HUES64 (cell line): ENCODE measurements around the gene CFAP77.

Experiments used
- H3K27ac ChIP-seq: 2 replicates; pipeline ENCODE4 v1.7.0; 2013; ENCODE audit warnings: low read depth, low read length, inconsistent platforms
- H3K27me3 ChIP-seq: 2 replicates; pipeline ENCODE4 v1.6.1; 2013; ENCODE audit warnings: mild to moderate bottlenecking, low read length; ENCODE audit not compliant: insufficient read depth
- H3K36me3 ChIP-seq: 2 replicates; pipeline ENCODE4 v1.6.1; 2013; ENCODE audit warnings: mild to moderate bottlenecking, low read length; ENCODE audit not compliant: insufficient read depth
- H3K4me1 ChIP-seq: 2 replicates; pipeline ENCODE4 v1.6.1; 2013; ENCODE audit warnings: mild to moderate bottlenecking, low read length, moderate library complexity; ENCODE audit not compliant: insufficient read depth
- H3K4me3 ChIP-seq: 2 replicates; pipeline ENCODE4 v1.5.1; 2013; ENCODE audit warnings: mild to moderate bottlenecking, low read length, moderate library complexity
- H3K9ac ChIP-seq: 2 replicates; pipeline ENCODE4 v1.6.1; 2013; ENCODE audit warnings: mild to moderate bottlenecking, low read depth, low read length
- H3K9me3 ChIP-seq: 2 replicates; pipeline ENCODE4 v1.6.1; 2013; ENCODE audit warnings: low read depth, low read length; ENCODE audit not compliant: insufficient read depth
- WGBS: fragments of 150-250, 120-280 bp; methylation state at CpG from one replicate; pipeline ENCODE4 v1.1.7; 2013; ENCODE audit warnings: missing lambda C conversion rate; 5-methylcytosine and 5-hydroxymethylcytosine counted together

The CFAP77 gene

GRCh38 chr9:132408521-132408920 is 1.5 kb upstream of the CFAP77 start:
- H3K9ac ChIP-seq = no peak overlapping the region
- H3K36me3 ChIP-seq = peaks cover 7% of the 10 kb centered on the region
- H3K9me3 ChIP-seq = no peaks in the 10 kb centered on the region
- H3K27ac ChIP-seq = no peak overlapping the region
- H3K4me3 ChIP-seq = no peak overlapping the region
- peaks cover 5% of the 10 kb centered on the region; the same call in 1 of the 2 replicates for H3K4me1 ChIP-seq
- peaks cover 40% of the 10 kb centered on the region for H3K27me3 ChIP-seq
- WGBS = 83% methylated on average over 8 of the region's 8 CpGs

GRCh38 chr9:132410642-132411041 is 631 bp downstream of the CFAP77 start:
- H3K27ac ChIP-seq = no peak overlapping the region
- no peak overlapping the region for H3K9ac ChIP-seq

GRCh38 chr9:132411091-132411508 is 1.1 kb downstream of the CFAP77 start:
- Histone ChIP-seq H3K27ac (no peak overlapping the region), H3K9me3 (no peaks in the 10 kb centered on the region), H3K4me1 (peaks cover 20% of the 10 kb centered on the region), H3K9ac (no peak overlapping the region), H3K4me3 (peak overlapping the region; percentile 71), H3K27me3 (peaks cover 64% of the 10 kb centered on the region), H3K36me3 (no peaks in the 10 kb centered on the region)
- WGBS = 2% methylated on average over 20 of the region's 20 CpGs

More at GRCh38 chr9:132410642-132411041, 631 bp downstream of the CFAP77 start:
- WGBS = 4% methylated on average over 19 of the region's 19 CpGs
- Histone ChIP-seq H3K4me3 (peak overlapping the region; percentile 71), H3K9me3 (no peaks in the 10 kb centered on the region), H3K4me1 (peaks cover 18% of the 10 kb centered on the region), H3K36me3 (no peaks in the 10 kb centered on the region), H3K27me3 (peaks cover 59% of the 10 kb centered on the region)

GRCh38 chr9:132412089-132412488 is 2.1 kb downstream of the CFAP77 start:
- WGBS = 5% methylated on average over 5 of the region's 8 CpGs
- peaks cover 64% of the 10 kb centered on the region for H3K27me3 ChIP-seq
- peaks cover 20% of the 10 kb centered on the region for H3K4me1 ChIP-seq
- no peak overlapping the region for H3K9ac ChIP-seq
- H3K9me3 ChIP-seq = no peaks in the 10 kb centered on the region
- H3K4me3 ChIP-seq = no peak overlapping the region
- no peak overlapping the region for H3K27ac ChIP-seq
- no peaks in the 10 kb centered on the region for H3K36me3 ChIP-seq

GRCh38 chr9:132413926-132414325 is 3.9 kb downstream of the CFAP77 start:
- no peak overlapping the region for H3K9ac ChIP-seq
- no peaks in the 10 kb centered on the region for H3K9me3 ChIP-seq
- H3K27me3 ChIP-seq = peaks cover 57% of the 10 kb centered on the region
- WGBS = 87% methylated on average over 5 of the region's 5 CpGs
- no peaks in the 10 kb centered on the region for H3K36me3 ChIP-seq
- H3K4me3 ChIP-seq = no peak overlapping the region
- peaks cover 20% of the 10 kb centered on the region for H3K4me1 ChIP-seq
- no peak overlapping the region for H3K27ac ChIP-seq

- no peak overlapping the region for H3K27ac ChIP-seq
- H3K4me1 ChIP-seq = peaks cover 20% of the 10 kb centered on the region
- H3K4me3 ChIP-seq = no peak overlapping the region
- H3K36me3 ChIP-seq = no peaks in the 10 kb centered on the region
- peaks cover 49% of the 10 kb centered on the region for H3K27me3 ChIP-seq
- no peaks in the 10 kb centered on the region for H3K9me3 ChIP-seq
- WGBS = 79% methylated on average over 6 of the region's 7 CpGs
- H3K9ac ChIP-seq = no peak overlapping the region
Measured at GRCh38 chr9:132414731-132415130, 4.7 kb downstream of the CFAP77 start.

- WGBS = 37% methylated on average over 12 of the region's 12 CpGs
- H3K4me3 ChIP-seq = no peak overlapping the region
- H3K36me3 ChIP-seq = no peaks in the 10 kb centered on the region
- H3K27ac ChIP-seq = no peak overlapping the region
- no peaks in the 10 kb centered on the region for H3K9me3 ChIP-seq
- peaks cover 20% of the 10 kb centered on the region for H3K4me1 ChIP-seq
- H3K27me3 ChIP-seq = peaks cover 44% of the 10 kb centered on the region
- peak overlapping the region; percentile 35; the same call in 1 of the 2 replicates for H3K9ac ChIP-seq
Measured at GRCh38 chr9:132415181-132415580, 5.2 kb downstream of the CFAP77 start.

GRCh38 chr9:132418726-132419363 is 8.8 kb downstream of the CFAP77 start:
- Histone ChIP-seq H3K36me3 (no peaks in the 10 kb centered on the region), H3K9me3 (no peaks in the 10 kb centered on the region), H3K9ac (no peak overlapping the region), H3K4me3 (no peak overlapping the region), H3K4me1 (peaks cover 20% of the 10 kb centered on the region), H3K27me3 (peaks cover 41% of the 10 kb centered on the region), H3K27ac (no peak overlapping the region)
- 81% methylated on average over 5 of the region's 5 CpGs for WGBS

- no peak overlapping the region for H3K4me3 ChIP-seq
- H3K9me3 ChIP-seq = no peaks in the 10 kb centered on the region
- WGBS = 69% methylated on average over 5 of the region's 5 CpGs
- H3K4me1 ChIP-seq = peaks cover 27% of the 10 kb centered on the region
- H3K36me3 ChIP-seq = no peaks in the 10 kb centered on the region
- H3K9ac ChIP-seq = no peak overlapping the region
- H3K27me3 ChIP-seq = peaks cover 51% of the 10 kb centered on the region
- no peak overlapping the region for H3K27ac ChIP-seq
Measured at GRCh38 chr9:132422574-132422973, 12.6 kb downstream of the CFAP77 start.

GRCh38 chr9:132423503-132423902 is 13.5 kb downstream of the CFAP77 start:
- Histone ChIP-seq H3K27ac (no peak overlapping the region), H3K4me3 (no peak overlapping the region), H3K36me3 (no peaks in the 10 kb centered on the region), H3K9me3 (no peaks in the 10 kb centered on the region), H3K9ac (no peak overlapping the region), H3K4me1 (peaks cover 27% of the 10 kb centered on the region), H3K27me3 (peaks cover 51% of the 10 kb centered on the region)
- 90% methylated on average over 5 of the region's 5 CpGs for WGBS

- H3K9me3 ChIP-seq = no peaks in the 10 kb centered on the region
- WGBS = 20% methylated on average over 22 of the region's 22 CpGs
- H3K4me3 ChIP-seq = peak overlapping the region; percentile 32
- H3K27ac ChIP-seq = peak overlapping the region; percentile 6; the same call in 1 of the 2 replicates
- H3K36me3 ChIP-seq = no peaks in the 10 kb centered on the region
- H3K4me1 ChIP-seq = peaks cover 27% of the 10 kb centered on the region
- no peak overlapping the region for H3K9ac ChIP-seq
- peaks cover 51% of the 10 kb centered on the region for H3K27me3 ChIP-seq
Measured at GRCh38 chr9:132424857-132425674, 15.1 kb downstream of the CFAP77 start.
